HCT116 (cell line): ENCODE measurements around the gene RMDN3. TPM values are rescaled to one million over a fixed set of nuclear protein-coding genes. Genes with fewer than 3 reads are reported as not detected.

Source experiments
- ATAC-seq: fragments of 200-7000 bp; cut with Tn5 transposase; 2 replicates; pipeline ENCODE4 v1.9.1; 2020; ENCODE audit warnings: mild to moderate bottlenecking, moderate library complexity
- BruUV-seq: library from RNA; stranded (reverse); fragments of 400-500 nt; replicated peaks from 2 replicates; lab custom pipeline; 2021; lab: Mats Ljungman, UMichigan
- CTCF ChIA-PET: fragments of 300-600 bp; sonication (Branson Sonifier 250); formaldehyde crosslinking; loops from one replicate; lab custom pipeline; 2021; ENCODE audit warnings: antibody characterized with exemption; lab: Charles Lee
- POLR2A ChIA-PET: fragments of 300-600, 350-600 bp; sonication (Branson Sonifier 250); formaldehyde crosslinking; loops from one replicate; lab custom pipeline; 2021; ENCODE audit warnings: antibody characterized with exemption; lab: Charles Lee
- RAD21 ChIA-PET, 2 experiments: fragments of 300-600 bp; sonication (Branson Sonifier 250); formaldehyde crosslinking; loops; one replicate each; lab custom pipeline; 2023; ENCODE audit warnings: low total read pairs in 2 of 2; ENCODE audit not compliant: uncharacterized antibody in 2 of 2, unreplicated experiment in 2 of 2, low non-redundant PET in 1 of 2; lab: Charles Lee
- DNase-seq: peaks from one replicate; pipeline ENCODE4 v3.0.0-alpha.2; 2010; ENCODE audit warnings: low read depth, low spot score
- H2AFZ ChIP-seq: fragments of 200-600 bp; shearing (Covaris generic), sonication (generic); 2 replicates; pipeline ENCODE4 v1.6.1; 2017; ENCODE audit warnings: low read depth, mixed run types, mixed read lengths, antibody characterized with exemption, low read length; ENCODE audit not compliant: poor library complexity, severe bottlenecking
- H3K27ac ChIP-seq: 2 replicates; pipeline ENCODE4 v1.5.1; 2012; ENCODE audit warnings: low read depth, low read length
- H3K27me3 ChIP-seq: fragments of 200-600 bp; sonication (generic); 2 replicates; pipeline ENCODE4 v1.6.1; 2016; ENCODE audit warnings: mixed run types, low read length, mixed read lengths; ENCODE audit not compliant: insufficient read depth
- H3K36me3 ChIP-seq, 2 experiments: fragments of 200-500 bp in 1 of 2; fragments of 200-600 bp in 1 of 2; sonication (Bioruptor generic) in 1 of 2; sonication (generic) in 1 of 2; 2 replicates each; pipeline versions ENCODE4 v1.5.1 to v1.6.1; 2014 to 2016; ENCODE audit warnings: low read length in 2 of 2, inconsistent platforms in 1 of 2, mixed read lengths in 1 of 2, mixed run types in 1 of 2; ENCODE audit not compliant: insufficient read depth in 2 of 2, control insufficient read depth in 1 of 2
- H3K4me1 ChIP-seq, 2 experiments: fragments of 200-600 bp in 1 of 2; sonication (generic) in 1 of 2; 2 replicates each; pipeline versions ENCODE4 v1.5.1 to v1.6.1; 2012 to 2017; ENCODE audit warnings: low read length in 2 of 2, inconsistent platforms in 1 of 2, mild to moderate bottlenecking in 1 of 2, mixed read lengths in 1 of 2, mixed run types in 1 of 2, moderate library complexity in 1 of 2; ENCODE audit not compliant: insufficient read depth in 2 of 2, control insufficient read depth in 1 of 2
- H3K4me2 ChIP-seq: fragments of 200-600 bp; sonication (generic); 2 replicates; pipeline ENCODE4 v1.6.1; 2017; ENCODE audit warnings: mixed run types, low read length, mixed read lengths
- H3K4me3 ChIP-seq, 2 experiments: fragments of 200-600 bp in 1 of 2; sonication (generic) in 1 of 2; replicated peaks in 1 of 2; 2 replicates each; pipeline ENCODE4 v1.5.1; 2011 to 2016; ENCODE audit warnings: low read length in 2 of 2, control low read depth in 1 of 2, low read depth in 1 of 2, mild to moderate bottlenecking in 1 of 2, mixed read lengths in 1 of 2, mixed run types in 1 of 2
- H3K79me2 ChIP-seq: fragments of 200-600 bp; sonication (generic); 2 replicates; pipeline ENCODE4 v1.6.1; 2017; ENCODE audit warnings: mild to moderate bottlenecking, mixed run types, low read length, moderate library complexity, mixed read lengths; ENCODE audit not compliant: insufficient read depth
- H3K9ac ChIP-seq: fragments of 200-600 bp; sonication (generic); 2 replicates; pipeline ENCODE4 v1.6.1; 2016; ENCODE audit warnings: low read length, mixed read lengths
- H3K9me2 ChIP-seq: fragments of 200-600 bp; sonication (generic), shearing (Covaris generic); 2 replicates; pipeline ENCODE4 v1.6.1; 2017; ENCODE audit warnings: mixed run types, mild to moderate bottlenecking, moderate library complexity; ENCODE audit not compliant: insufficient read depth
- H3K9me3 ChIP-seq, 2 experiments: fragments of 200-500 bp in 1 of 2; fragments of 200-600 bp in 1 of 2; sonication (Bioruptor generic) in 1 of 2; sonication (generic) in 1 of 2; 2 replicates each; pipeline ENCODE4 v1.6.1; 2014 to 2017; ENCODE audit warnings: low read length in 2 of 2, mixed read lengths in 2 of 2, inconsistent platforms in 1 of 2, low read depth in 1 of 2, mild to moderate bottlenecking in 1 of 2, mixed run types in 1 of 2, moderate library complexity in 1 of 2; ENCODE audit not compliant: control insufficient read depth in 1 of 2, insufficient read depth in 1 of 2
- H4K20me1 ChIP-seq: fragments of 200-600 bp; sonication (generic), shearing (Covaris generic); 2 replicates; pipeline ENCODE4 v1.6.1; 2017; ENCODE audit warnings: mixed run types, mild to moderate bottlenecking, moderate library complexity; ENCODE audit not compliant: insufficient read depth
- CEBPB ChIP-seq: IDR thresholded peaks from 2 replicates; pipeline ENCODE4 v1.6.1; 2012; ENCODE audit warnings: low read depth
- ELF1 ChIP-seq: IDR thresholded peaks from 2 replicates; pipeline ENCODE4 v1.6.1; 2012; ENCODE audit warnings: low read depth, borderline replicate concordance
- EZH2phosphoT487 ChIP-seq: fragments of 200-600 bp; IDR thresholded peaks from 2 replicates; pipeline ENCODE4 v1.6.1; 2018; ENCODE audit warnings: antibody characterized with exemption, borderline replicate concordance
- RAD21 ChIP-seq: IDR thresholded peaks from 2 replicates; pipeline ENCODE4 v1.6.1; 2012; ENCODE audit warnings: low read depth, mild to moderate bottlenecking
- ZNF274 ChIP-seq: fragments of 200-500 bp; sonication (Bioruptor generic); IDR thresholded peaks from 2 replicates; pipeline ENCODE4 v1.6.1; 2014; ENCODE audit warnings: mild to moderate bottlenecking, low read depth, low read length, inconsistent platforms
- intact Hi-C: fragments of 100-400 bp; cut with micrococcal nuclease; formaldehyde crosslinking; loops from 2 replicates; pipeline ENCODE4 v1.10.0; 2022
- total RNA-seq: library from RNA; stranded (reverse); gene quantifications from one replicate; pipeline ENCODE4 v1.2.1, GENCODE V29; 2021; ENCODE audit not compliant: unreplicated experiment
- TF ChIP-seq, protein P1 (sequence below): IDR thresholded peaks from 2 replicates; pipeline ENCODE4 v1.6.1; 2012; ENCODE audit warnings: low read depth
- TF ChIP-seq, protein P2 (sequence below), 3 experiments: fragments of 200-600 bp in 1 of 3; sonication (generic) in 1 of 3; IDR thresholded peaks in 2 of 3; conservative IDR thresholded peaks in 1 of 3; 2 replicates each; pipeline ENCODE4 v1.5.1; 2012 to 2017; ENCODE audit warnings: low read depth in 2 of 3, low read length in 2 of 3, antibody characterized with exemption in 1 of 3, borderline replicate concordance in 1 of 3, control low read depth in 1 of 3, mild to moderate bottlenecking in 1 of 3, mixed read lengths in 1 of 3, mixed run types in 1 of 3, moderate library complexity in 1 of 3; ENCODE audit not compliant: insufficient read depth in 1 of 3

Gene RMDN3
- total RNA-seq, 1 experiment from 2014 or later = 21.5 TPM

DNA sequence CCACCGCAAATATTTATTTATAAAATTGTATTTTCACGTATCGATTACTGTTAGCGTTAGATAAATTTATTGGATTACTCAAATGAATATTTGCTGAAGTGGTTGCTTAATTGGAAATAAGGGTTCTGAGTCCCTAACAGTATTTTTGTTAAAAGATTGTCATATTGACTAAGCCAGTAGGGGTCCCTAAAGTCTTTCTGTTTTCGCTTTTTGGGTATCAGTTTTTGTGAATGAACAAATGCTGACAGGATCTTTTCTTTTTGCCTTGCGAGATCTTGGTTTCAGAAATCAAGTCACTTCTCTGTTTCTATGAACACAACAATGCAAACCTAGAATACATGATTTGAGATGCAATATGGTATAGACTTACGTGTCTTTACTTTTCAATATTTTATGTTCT lies 53.0 kb downstream of the RMDN3 start:
- TF ChIP-seq EZH2phosphoT487 (no peak), ZNF274 (no peak), RAD21 (peak; percentile 43), CEBPB (no peak), ELF1 (no peak)
- TF ChIP-seq, protein P1, sequence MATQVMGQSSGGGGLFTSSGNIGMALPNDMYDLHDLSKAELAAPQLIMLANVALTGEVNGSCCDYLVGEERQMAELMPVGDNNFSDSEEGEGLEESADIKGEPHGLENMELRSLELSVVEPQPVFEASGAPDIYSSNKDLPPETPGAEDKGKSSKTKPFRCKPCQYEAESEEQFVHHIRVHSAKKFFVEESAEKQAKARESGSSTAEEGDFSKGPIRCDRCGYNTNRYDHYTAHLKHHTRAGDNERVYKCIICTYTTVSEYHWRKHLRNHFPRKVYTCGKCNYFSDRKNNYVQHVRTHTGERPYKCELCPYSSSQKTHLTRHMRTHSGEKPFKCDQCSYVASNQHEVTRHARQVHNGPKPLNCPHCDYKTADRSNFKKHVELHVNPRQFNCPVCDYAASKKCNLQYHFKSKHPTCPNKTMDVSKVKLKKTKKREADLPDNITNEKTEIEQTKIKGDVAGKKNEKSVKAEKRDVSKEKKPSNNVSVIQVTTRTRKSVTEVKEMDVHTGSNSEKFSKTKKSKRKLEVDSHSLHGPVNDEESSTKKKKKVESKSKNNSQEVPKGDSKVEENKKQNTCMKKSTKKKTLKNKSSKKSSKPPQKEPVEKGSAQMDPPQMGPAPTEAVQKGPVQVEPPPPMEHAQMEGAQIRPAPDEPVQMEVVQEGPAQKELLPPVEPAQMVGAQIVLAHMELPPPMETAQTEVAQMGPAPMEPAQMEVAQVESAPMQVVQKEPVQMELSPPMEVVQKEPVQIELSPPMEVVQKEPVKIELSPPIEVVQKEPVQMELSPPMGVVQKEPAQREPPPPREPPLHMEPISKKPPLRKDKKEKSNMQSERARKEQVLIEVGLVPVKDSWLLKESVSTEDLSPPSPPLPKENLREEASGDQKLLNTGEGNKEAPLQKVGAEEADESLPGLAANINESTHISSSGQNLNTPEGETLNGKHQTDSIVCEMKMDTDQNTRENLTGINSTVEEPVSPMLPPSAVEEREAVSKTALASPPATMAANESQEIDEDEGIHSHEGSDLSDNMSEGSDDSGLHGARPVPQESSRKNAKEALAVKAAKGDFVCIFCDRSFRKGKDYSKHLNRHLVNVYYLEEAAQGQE = no peak
- TF ChIP-seq, protein P2, sequence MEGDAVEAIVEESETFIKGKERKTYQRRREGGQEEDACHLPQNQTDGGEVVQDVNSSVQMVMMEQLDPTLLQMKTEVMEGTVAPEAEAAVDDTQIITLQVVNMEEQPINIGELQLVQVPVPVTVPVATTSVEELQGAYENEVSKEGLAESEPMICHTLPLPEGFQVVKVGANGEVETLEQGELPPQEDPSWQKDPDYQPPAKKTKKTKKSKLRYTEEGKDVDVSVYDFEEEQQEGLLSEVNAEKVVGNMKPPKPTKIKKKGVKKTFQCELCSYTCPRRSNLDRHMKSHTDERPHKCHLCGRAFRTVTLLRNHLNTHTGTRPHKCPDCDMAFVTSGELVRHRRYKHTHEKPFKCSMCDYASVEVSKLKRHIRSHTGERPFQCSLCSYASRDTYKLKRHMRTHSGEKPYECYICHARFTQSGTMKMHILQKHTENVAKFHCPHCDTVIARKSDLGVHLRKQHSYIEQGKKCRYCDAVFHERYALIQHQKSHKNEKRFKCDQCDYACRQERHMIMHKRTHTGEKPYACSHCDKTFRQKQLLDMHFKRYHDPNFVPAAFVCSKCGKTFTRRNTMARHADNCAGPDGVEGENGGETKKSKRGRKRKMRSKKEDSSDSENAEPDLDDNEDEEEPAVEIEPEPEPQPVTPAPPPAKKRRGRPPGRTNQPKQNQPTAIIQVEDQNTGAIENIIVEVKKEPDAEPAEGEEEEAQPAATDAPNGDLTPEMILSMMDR (IDR thresholded peaks at IDR 0.05 in 2 of 3, conservative IDR thresholded peaks at IDR 0.05 in 1 of 3; ENCODE audit: borderline replicate concordance in 1 of 3, insufficient read depth in 1 of 3, low read depth in 2 of 3, low read length in 2 of 3) = peak in 2 of 3 experiments; percentile 8 to 44; a peak in 2 of 6 replicates
- no peaks in the 10 kb centered on the region; a peak in 1 of 4 replicates for H3K4me1 ChIP-seq
- H3K9me3 ChIP-seq = no peaks in the 10 kb centered on the region
- no peak for ATAC-seq
- BruUV-seq = no TSS peak
- ChIA-PET CTCF (no interaction called here), RAD21 (no interaction called here), POLR2A (no interaction called here)
- peaks cover 23 to 45% of the 10 kb centered on the region in 2 experiments; a peak in 3 of 4 replicates for H3K36me3 ChIP-seq
- no peak overlapping the region for H3K4me2 ChIP-seq
- peaks cover 38% of the 10 kb centered on the region for H3K79me2 ChIP-seq
- no peaks in the 10 kb centered on the region for H3K9me2 ChIP-seq
- no peaks in the 10 kb centered on the region for H3K27me3 ChIP-seq
- DNase-seq = no peak
- H4K20me1 ChIP-seq = no peaks in the 10 kb centered on the region
- H3K27ac ChIP-seq = no peak overlapping the region
- no peak overlapping the region for H3K9ac ChIP-seq
- intact Hi-C loops = loop anchor here (2.0 kb wide), 1 partner anchor 81 kb away; no protein-coding TSS in a partner anchor
- H3K4me3 ChIP-seq = no peak overlapping the region
- H2AFZ ChIP-seq = no peak overlapping the region
